Upper lobe of right lung (tissue), 1 donor: ENCODE data around the gene CFAP20DC. TPM values are rescaled to one million over a fixed set of nuclear protein-coding genes. Genes with fewer than 3 reads are reported as not detected.

Experiments
- ATAC-seq: fragments of 200-7000 bp; cut with Tn5 transposase; one replicate; pipeline ENCODE4 v1.9.1; 2020; ENCODE audit warnings: mild to moderate bottlenecking, moderate library complexity
- DNase-seq: peaks from one replicate; pipeline ENCODE4 v3.0.0-alpha.2; 2020
- H3K27ac ChIP-seq: fragments of 200-600 bp; one replicate; pipeline ENCODE4 v1.8.0; 2022
- H3K27me3 ChIP-seq: fragments of 200-600 bp; one replicate; pipeline ENCODE4 v1.8.0; 2022; ENCODE audit warnings: mild to moderate bottlenecking
- H3K36me3 ChIP-seq: fragments of 200-600 bp; one replicate; pipeline ENCODE4 v1.8.0; 2022
- H3K4me1 ChIP-seq: fragments of 200-600 bp; one replicate; pipeline ENCODE4 v1.8.0; 2022
- H3K4me3 ChIP-seq: fragments of 200-600 bp; one replicate; pipeline ENCODE4 v1.8.0; 2022; ENCODE audit warnings: mild to moderate bottlenecking
- H3K9me3 ChIP-seq: fragments of 200-600 bp; one replicate; pipeline ENCODE4 v1.8.0; 2022
- CTCF ChIP-seq: fragments of 200-600 bp; IDR thresholded peaks from one replicate; pipeline ENCODE4 v1.8.0; 2022; ENCODE audit warnings: antibody characterized with exemption
- intact Hi-C: fragments of 100-400 bp; cut with DNase I; formaldehyde crosslinking; loops from one replicate; pipeline ENCODE4 v1.11.0; 2022
- total RNA-seq: library from RNA; stranded (reverse); fragmentation: NEBNext Ultra II Directional; extraction: Animal tissue kit (Norgen Biotek cat#: 25700); gene quantifications from one replicate; pipeline ENCODE4 v1.2.1, GENCODE V29; 2021
- donor health status: DM: no; HTN: yes; CAD: no; lungs with severe emphysema.

Gene CFAP20DC
- total RNA-seq, 1 donor from 2014 or later = not detected

- H3K36me3 ChIP-seq = no peaks in the 10 kb centered on the region
- intact Hi-C loops = no loop called here
- ATAC-seq = no peak
- DNase-seq = no peak
- H3K4me1 ChIP-seq = no peaks in the 10 kb centered on the region
- no peaks in the 10 kb centered on the region for H3K27me3 ChIP-seq
- H3K4me3 ChIP-seq = no peak overlapping the region
- no peak for TF ChIP-seq CTCF
- no peak overlapping the region for H3K27ac ChIP-seq
- no peaks in the 10 kb centered on the region for H3K9me3 ChIP-seq
Observed at GRCh38 chr3:58772462-58772861, 277.4 kb downstream of the CFAP20DC start.

- H3K27me3 ChIP-seq = no peaks in the 10 kb centered on the region
- no peak for TF ChIP-seq CTCF
- H3K4me1 ChIP-seq = no peaks in the 10 kb centered on the region
- H3K36me3 ChIP-seq = no peaks in the 10 kb centered on the region
- no peak overlapping the region for H3K4me3 ChIP-seq
- intact Hi-C loops = no loop called here
- ATAC-seq (no peak), DNase-seq (no peak)
- H3K9me3 ChIP-seq = no peaks in the 10 kb centered on the region
- H3K27ac ChIP-seq = no peak overlapping the region
Observed at GRCh38 chr3:58769065-58769464, 280.8 kb downstream of the CFAP20DC start.

GRCh38 chr3:58766587-58767282 lies 283.1 kb downstream of the CFAP20DC start:
- no peak for TF ChIP-seq CTCF
- H3K4me3 ChIP-seq = no peak overlapping the region
- no peaks in the 10 kb centered on the region for H3K36me3 ChIP-seq
- H3K27me3 ChIP-seq = no peaks in the 10 kb centered on the region
- no peaks in the 10 kb centered on the region for H3K4me1 ChIP-seq
- no peak overlapping the region for H3K27ac ChIP-seq
- DNase-seq (no peak), ATAC-seq (peak; percentile 79)
- H3K9me3 ChIP-seq = no peaks in the 10 kb centered on the region
- intact Hi-C loops = no loop called here

- intact Hi-C loops = no loop called here
- Histone ChIP-seq H3K36me3 (no peaks in the 10 kb centered on the region), H3K27me3 (no peaks in the 10 kb centered on the region), H3K4me1 (no peaks in the 10 kb centered on the region), H3K4me3 (no peak overlapping the region), H3K27ac (no peak overlapping the region), H3K9me3 (no peaks in the 10 kb centered on the region)
- no peak for ATAC-seq
- TF ChIP-seq CTCF = no peak
- DNase-seq = no peak
Observed at GRCh38 chr3:58755150-58755549, 294.7 kb downstream of the CFAP20DC start.

- Histone ChIP-seq H3K27me3 (no peaks in the 10 kb centered on the region), H3K4me1 (no peaks in the 10 kb centered on the region), H3K9me3 (no peaks in the 10 kb centered on the region), H3K36me3 (no peaks in the 10 kb centered on the region), H3K4me3 (no peak overlapping the region), H3K27ac (no peak overlapping the region)
- DNase-seq (no peak), ATAC-seq (no peak)
- TF ChIP-seq CTCF = no peak
- intact Hi-C loops = no loop called here
Observed at GRCh38 chr3:58754074-58754473, 295.8 kb downstream of the CFAP20DC start.
